ENCODE results near the gene GEMIN7. TPM values are rescaled to one million over a fixed set of nuclear protein-coding genes. Genes with fewer than 3 reads are reported as not detected.

GEMIN7 gene
- polyA plus RNA-seq, 4 donors, result 25.3 to 49.7 (median 35.4) TPM

DNA sequence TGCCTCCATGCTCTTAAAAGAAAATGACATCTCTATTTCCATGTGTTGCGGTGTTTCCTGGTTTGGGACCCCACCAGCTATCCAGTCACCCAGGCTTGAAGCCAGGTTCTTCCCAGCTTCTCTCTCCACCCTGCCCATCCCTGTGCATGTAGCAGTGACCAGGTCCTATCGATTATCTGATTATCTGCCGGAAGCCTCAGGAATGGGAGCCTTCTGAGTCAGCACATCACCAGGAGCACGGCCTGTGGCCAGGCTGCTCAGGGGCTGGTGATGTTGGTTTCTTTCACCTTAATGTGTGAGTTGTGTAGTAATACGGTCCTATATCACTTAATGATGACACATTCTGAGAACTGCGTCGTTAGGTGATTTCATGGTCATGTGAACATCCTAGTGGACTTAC, 47.6 kb downstream of the GEMIN7 start:
- no peak overlapping the region for H3K4me3 ChIP-seq (ENCODE audit: low read depth in 1 of 3, low read length in 3 of 3)
- peaks cover 0 to 34% (median 0%) of the 10 kb centered on the region in 3 donors for H3K4me1 ChIP-seq (ENCODE audit: control insufficient read depth in 3 of 3, insufficient read depth in 2 of 3, low read depth in 1 of 3, low read length in 2 of 3)
- DNase-seq (no peak), FAIRE-seq (no peak)
- no peak overlapping the region for H3K27ac ChIP-seq (ENCODE audit: low read depth in 1 of 3, low read length in 2 of 3)
- H3K27me3 ChIP-seq (ENCODE audit: control insufficient read depth in 3 of 3, insufficient read depth in 3 of 3, low read length in 3 of 3), result no peaks in the 10 kb centered on the region
- peaks cover 0 to 70% (median 0%) of the 10 kb centered on the region in 3 donors for H3K36me3 ChIP-seq (ENCODE audit: control insufficient read depth in 3 of 3, insufficient read depth in 2 of 3, low read depth in 1 of 3, low read length in 3 of 3)
- no peaks in the 10 kb centered on the region for H3K9me3 ChIP-seq (ENCODE audit: control insufficient read depth in 2 of 2, insufficient read depth in 1 of 2, low read depth in 1 of 2, low read length in 1 of 2)
- WGBS, 3 donors, result 85 to 94% (median 93%) methylated on average over 7 of the region's 7 CpGs

DNA sequence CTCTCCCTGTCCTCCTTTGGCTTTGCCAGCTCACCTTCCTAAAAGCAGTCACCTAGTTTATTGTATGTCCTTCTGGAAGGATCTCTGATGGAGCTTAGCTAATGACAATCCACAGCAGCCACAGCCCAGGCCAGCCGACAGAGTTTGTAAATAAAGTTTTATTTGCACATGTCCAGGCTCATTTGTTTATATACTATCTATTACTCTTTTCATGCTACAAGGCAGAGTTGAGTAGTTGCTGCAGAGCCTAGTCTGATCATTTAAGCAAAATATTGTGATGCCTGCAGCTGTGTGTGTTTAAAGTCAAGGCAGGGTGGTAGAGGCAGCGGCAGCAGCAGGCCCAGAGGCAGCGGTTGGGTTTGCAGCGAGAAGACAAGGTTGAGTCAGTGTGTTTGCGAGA, 49.1 kb downstream of the GEMIN7 start:
- WGBS, 3 donors, result 93 to 96% (median 94%) methylated on average over 5 of the region's 5 CpGs

DNA sequence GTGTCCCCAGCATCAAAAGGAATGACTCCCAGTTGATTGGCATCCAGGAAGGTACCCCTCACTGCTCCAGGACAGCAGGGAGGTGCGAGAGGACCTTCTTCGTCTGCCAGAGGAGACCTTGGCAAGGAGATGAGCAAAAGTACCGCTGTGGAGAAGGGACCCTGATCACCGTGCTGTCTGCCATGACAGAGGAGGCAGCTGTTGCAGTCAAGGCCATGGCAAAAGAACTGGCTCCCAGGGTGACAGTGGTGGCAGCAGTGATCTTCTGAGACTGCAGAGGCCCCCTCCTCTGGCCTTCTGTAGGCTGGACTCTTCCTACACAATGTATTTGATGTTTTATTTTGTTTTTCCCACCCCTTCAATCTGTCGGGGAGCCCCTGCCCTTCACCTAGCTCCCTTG, 49.7 kb downstream of the GEMIN7 start:
- H3K27me3 ChIP-seq (ENCODE audit: control insufficient read depth in 3 of 3, insufficient read depth in 3 of 3, low read length in 3 of 3), result no peaks in the 10 kb centered on the region
- DNase-seq (no peak), FAIRE-seq (no peak)
- peaks cover 0 to 19% (median 0%) of the 10 kb centered on the region in 3 donors for H3K4me1 ChIP-seq (ENCODE audit: control insufficient read depth in 3 of 3, insufficient read depth in 2 of 3, low read depth in 1 of 3, low read length in 2 of 3)
- H3K4me3 ChIP-seq (ENCODE audit: low read depth in 1 of 3, low read length in 3 of 3), result no peak overlapping the region
- H3K27ac ChIP-seq (ENCODE audit: low read depth in 1 of 3, low read length in 2 of 3), result no peak overlapping the region
- no peaks in the 10 kb centered on the region for H3K9me3 ChIP-seq (ENCODE audit: control insufficient read depth in 2 of 2, insufficient read depth in 1 of 2, low read depth in 1 of 2, low read length in 1 of 2)
- H3K36me3 ChIP-seq (ENCODE audit: control insufficient read depth in 3 of 3, insufficient read depth in 2 of 3, low read depth in 1 of 3, low read length in 3 of 3), result peaks cover 0 to 70% (median 0%) of the 10 kb centered on the region in 3 donors
- WGBS, 3 donors, result 91 to 96% (median 93%) methylated on average over 5 of the region's 5 CpGs

More for the DNA sequence above, 49.1 kb downstream of the GEMIN7 start:
- H3K9me3 ChIP-seq (ENCODE audit: control insufficient read depth in 2 of 2, insufficient read depth in 1 of 2, low read depth in 1 of 2, low read length in 1 of 2), result no peaks in the 10 kb centered on the region
- H3K4me1 ChIP-seq (ENCODE audit: control insufficient read depth in 3 of 3, insufficient read depth in 2 of 3, low read depth in 1 of 3, low read length in 2 of 3), result peaks cover 0 to 26% (median 0%) of the 10 kb centered on the region in 3 donors
- H3K36me3 ChIP-seq (ENCODE audit: control insufficient read depth in 3 of 3, insufficient read depth in 2 of 3, low read depth in 1 of 3, low read length in 3 of 3), result peaks cover 0 to 70% (median 0%) of the 10 kb centered on the region in 3 donors
- no peaks in the 10 kb centered on the region for H3K27me3 ChIP-seq (ENCODE audit: control insufficient read depth in 3 of 3, insufficient read depth in 3 of 3, low read length in 3 of 3)
- DNase-seq, result no peak
- no peak for FAIRE-seq
- no peak overlapping the region for H3K4me3 ChIP-seq (ENCODE audit: low read depth in 1 of 3, low read length in 3 of 3)
- H3K27ac ChIP-seq (ENCODE audit: low read depth in 1 of 3, low read length in 2 of 3), result no peak overlapping the region

- no peak overlapping the region for H3K4me3 ChIP-seq (ENCODE audit: low read depth in 1 of 3, low read length in 3 of 3)
- no peaks in the 10 kb centered on the region for H3K27me3 ChIP-seq (ENCODE audit: control insufficient read depth in 3 of 3, insufficient read depth in 3 of 3, low read length in 3 of 3)
- H3K4me1 ChIP-seq (ENCODE audit: control insufficient read depth in 3 of 3, insufficient read depth in 2 of 3, low read depth in 1 of 3, low read length in 2 of 3), result peaks cover 0 to 14% (median 0%) of the 10 kb centered on the region in 3 donors
- peaks cover 0 to 72% (median 0%) of the 10 kb centered on the region in 3 donors for H3K36me3 ChIP-seq (ENCODE audit: control insufficient read depth in 3 of 3, insufficient read depth in 2 of 3, low read depth in 1 of 3, low read length in 3 of 3)
- 45 to 72% (median 56%) methylated on average over 13 of the region's 13 CpGs for WGBS, 3 donors
- FAIRE-seq, result no peak
- no peak overlapping the region for H3K27ac ChIP-seq (ENCODE audit: low read depth in 1 of 3, low read length in 2 of 3)
- no peak for DNase-seq
- no peaks in the 10 kb centered on the region for H3K9me3 ChIP-seq (ENCODE audit: control insufficient read depth in 2 of 2, insufficient read depth in 1 of 2, low read depth in 1 of 2, low read length in 1 of 2)
Observed at GRCh38 chr19:45130236-45130635, 51.2 kb downstream of the GEMIN7 start.

DNA sequence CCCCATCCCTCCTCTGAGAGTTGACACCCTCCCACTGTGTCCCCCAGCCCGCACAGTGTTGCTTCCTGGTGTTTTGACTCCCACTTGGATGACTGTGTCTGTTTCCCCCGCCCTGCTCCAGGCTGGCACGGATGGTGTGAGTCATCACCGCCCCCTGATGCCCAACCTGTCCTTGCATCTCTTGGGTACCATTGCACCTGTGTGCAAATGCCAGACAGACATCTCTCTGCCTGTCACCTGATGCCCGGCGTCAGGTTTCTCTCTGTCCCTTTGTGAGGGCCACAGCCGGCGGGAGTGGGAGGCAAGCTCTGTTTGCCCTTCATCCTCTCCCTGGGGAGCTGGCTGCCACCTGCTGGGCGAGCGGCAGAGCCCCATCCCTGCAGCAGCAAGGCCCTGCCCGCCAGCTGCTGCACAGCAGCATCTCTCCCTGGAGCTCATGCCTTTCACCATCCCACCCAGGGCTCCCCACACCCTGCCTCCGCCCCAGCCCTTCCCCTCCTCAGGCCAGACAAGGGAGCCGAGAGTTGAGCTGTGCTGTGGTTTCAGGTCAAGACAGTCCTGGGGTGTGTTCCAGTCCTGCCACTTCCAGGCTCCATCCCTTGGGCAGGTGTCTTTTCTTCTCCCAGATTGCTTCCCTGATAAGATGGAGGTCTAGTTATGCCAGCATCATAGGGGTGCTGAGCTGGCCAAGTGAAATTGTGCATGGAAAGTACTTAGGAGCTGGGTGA, 52.0 kb downstream of the GEMIN7 start:
- H3K27ac ChIP-seq (ENCODE audit: low read depth in 1 of 3, low read length in 2 of 3), result no peak overlapping the region
- DNase-seq (peak in 1 of 2 donors; percentile 62), FAIRE-seq (no peak)
- H3K4me1 ChIP-seq (ENCODE audit: control insufficient read depth in 3 of 3, insufficient read depth in 2 of 3, low read depth in 1 of 3, low read length in 2 of 3), result peaks cover 0 to 9% (median 0%) of the 10 kb centered on the region in 3 donors
- H3K4me3 ChIP-seq (ENCODE audit: low read depth in 1 of 3, low read length in 3 of 3), result no peak overlapping the region
- H3K9me3 ChIP-seq (ENCODE audit: control insufficient read depth in 2 of 2, insufficient read depth in 1 of 2, low read depth in 1 of 2, low read length in 1 of 2), result no peaks in the 10 kb centered on the region
- H3K36me3 ChIP-seq (ENCODE audit: control insufficient read depth in 3 of 3, insufficient read depth in 2 of 3, low read depth in 1 of 3, low read length in 3 of 3), result peaks cover 0 to 69% (median 0%) of the 10 kb centered on the region in 3 donors
- 43 to 56% (median 50%) methylated on average over 11 to 13 of the region's 13 CpGs for WGBS, 3 donors
- H3K27me3 ChIP-seq (ENCODE audit: control insufficient read depth in 3 of 3, insufficient read depth in 3 of 3, low read length in 3 of 3), result no peaks in the 10 kb centered on the region

- WGBS, 3 donors, result 79 to 93% (median 90%) methylated on average over 8 of the region's 8 CpGs
- H3K4me1 ChIP-seq (ENCODE audit: control insufficient read depth in 3 of 3, insufficient read depth in 2 of 3, low read depth in 1 of 3, low read length in 2 of 3), result peaks cover 0 to 14% (median 0%) of the 10 kb centered on the region in 3 donors
- DNase-seq (no peak), FAIRE-seq (no peak)
- H3K9me3 ChIP-seq (ENCODE audit: control insufficient read depth in 2 of 2, insufficient read depth in 1 of 2, low read depth in 1 of 2, low read length in 1 of 2), result no peaks in the 10 kb centered on the region
- H3K4me3 ChIP-seq (ENCODE audit: low read depth in 1 of 3, low read length in 3 of 3), result no peak overlapping the region
- no peak overlapping the region for H3K27ac ChIP-seq (ENCODE audit: low read depth in 1 of 3, low read length in 2 of 3)
- peaks cover 0 to 68% (median 0%) of the 10 kb centered on the region in 3 donors for H3K36me3 ChIP-seq (ENCODE audit: control insufficient read depth in 3 of 3, insufficient read depth in 2 of 3, low read depth in 1 of 3, low read length in 3 of 3)
- H3K27me3 ChIP-seq (ENCODE audit: control insufficient read depth in 3 of 3, insufficient read depth in 3 of 3, low read length in 3 of 3), result no peaks in the 10 kb centered on the region
Observed at GRCh38 chr19:45133661-45134060, 54.6 kb downstream of the GEMIN7 start.

- Histone ChIP-seq H3K36me3 (ENCODE audit: control insufficient read depth in 3 of 3, insufficient read depth in 2 of 3, low read depth in 1 of 3, low read length in 3 of 3) (peaks cover 0 to 67% (median 0%) of the 10 kb centered on the region in 3 donors), H3K4me3 (ENCODE audit: low read depth in 1 of 3, low read length in 3 of 3) (no peak overlapping the region), H3K27me3 (ENCODE audit: control insufficient read depth in 3 of 3, insufficient read depth in 3 of 3, low read length in 3 of 3) (no peaks in the 10 kb centered on the region), H3K9me3 (ENCODE audit: control insufficient read depth in 2 of 2, insufficient read depth in 1 of 2, low read depth in 1 of 2, low read length in 1 of 2) (no peaks in the 10 kb centered on the region), H3K27ac (ENCODE audit: low read depth in 1 of 3, low read length in 2 of 3) (no peak overlapping the region), H3K4me1 (ENCODE audit: control insufficient read depth in 3 of 3, insufficient read depth in 2 of 3, low read depth in 1 of 3, low read length in 2 of 3) (peaks cover 0 to 10% (median 0%) of the 10 kb centered on the region in 3 donors)
- DNase-seq (no peak), FAIRE-seq (no peak)
- WGBS, 3 donors, result 94 to 98% (median 96%) methylated on average over 21 of the region's 21 CpGs
Observed at GRCh38 chr19:45135176-45135885, 56.3 kb downstream of the GEMIN7 start.

GRCh38 chr19:45136507-45137178, 57.6 kb downstream of the GEMIN7 start:
- H3K4me3 ChIP-seq (ENCODE audit: low read depth in 1 of 3, low read length in 3 of 3), result no peak overlapping the region
- no peaks in the 10 kb centered on the region for H3K9me3 ChIP-seq (ENCODE audit: control insufficient read depth in 2 of 2, insufficient read depth in 1 of 2, low read depth in 1 of 2, low read length in 1 of 2)
- peaks cover 0 to 7% (median 0%) of the 10 kb centered on the region in 3 donors for H3K4me1 ChIP-seq (ENCODE audit: control insufficient read depth in 3 of 3, insufficient read depth in 2 of 3, low read depth in 1 of 3, low read length in 2 of 3)
- peaks cover 0 to 71% (median 2%) of the 10 kb centered on the region in 3 donors for H3K36me3 ChIP-seq (ENCODE audit: control insufficient read depth in 3 of 3, insufficient read depth in 2 of 3, low read depth in 1 of 3, low read length in 3 of 3)
- WGBS, 3 donors, result 78 to 95% (median 87%) methylated on average over 12 of the region's 12 CpGs
- H3K27ac ChIP-seq (ENCODE audit: low read depth in 1 of 3, low read length in 2 of 3), result peak overlapping the region in 1 of 3 donors; percentile 63
- FAIRE-seq (no peak), DNase-seq (no peak)
- H3K27me3 ChIP-seq (ENCODE audit: control insufficient read depth in 3 of 3, insufficient read depth in 3 of 3, low read length in 3 of 3), result no peaks in the 10 kb centered on the region

Measured in small intestine (tissue), 7 donors.